Mesendoderm (in vitro differentiated cells): ENCODE results near the gene MRPL18.

ENCODE experiments used
- DNase-seq: peaks from one replicate; pipeline ENCODE4 v3.0.0; 2013
- H2AK5ac ChIP-seq: 2 replicates; pipeline ENCODE4 v1.6.1; 2013; ENCODE audit warnings: low read length, inconsistent platforms
- H2BK120ac ChIP-seq: 2 replicates; pipeline ENCODE4 v1.6.1; 2013; ENCODE audit warnings: low read depth, mild to moderate bottlenecking, low read length, moderate library complexity, mixed read lengths
- H2BK15ac ChIP-seq: replicated peaks from 2 replicates; pipeline ENCODE4 v1.6.1; 2013; ENCODE audit warnings: low read depth, mild to moderate bottlenecking, moderate library complexity
- H2BK5ac ChIP-seq: 2 replicates; pipeline ENCODE4 v1.6.1; 2013; ENCODE audit warnings: low read length, inconsistent platforms
- H3K18ac ChIP-seq: 2 replicates; pipeline ENCODE4 v1.6.1; 2013; ENCODE audit warnings: mild to moderate bottlenecking, low read length, mixed read lengths
- H3K23ac ChIP-seq: one replicate; pipeline ENCODE4 v1.6.1; 2013; ENCODE audit warnings: low read length
- H3K27ac ChIP-seq: 2 replicates; pipeline ENCODE4 v1.5.1; 2013; ENCODE audit warnings: low read depth, mild to moderate bottlenecking, inconsistent platforms, low read length, moderate library complexity
- H3K27me3 ChIP-seq: 2 replicates; pipeline ENCODE4 v1.6.1; 2013; ENCODE audit warnings: low read length, control low read depth, mild to moderate bottlenecking, inconsistent platforms; ENCODE audit not compliant: insufficient read depth, poor library complexity
- H3K36me3 ChIP-seq: 2 replicates; pipeline ENCODE4 v1.6.1; 2013; ENCODE audit warnings: low read length, inconsistent platforms; ENCODE audit not compliant: control insufficient read depth, insufficient read depth
- H3K4ac ChIP-seq: one replicate; pipeline ENCODE4 v1.6.1; 2013; ENCODE audit warnings: low read depth, mild to moderate bottlenecking, low read length, moderate library complexity
- H3K4me1 ChIP-seq: 2 replicates; pipeline ENCODE4 v1.6.1; 2013; ENCODE audit warnings: low read depth, low read length, inconsistent platforms; ENCODE audit not compliant: control insufficient read depth
- H3K4me2 ChIP-seq: 2 replicates; pipeline ENCODE4 v1.6.1; 2013; ENCODE audit warnings: low read length
- H3K4me3 ChIP-seq: 2 replicates; pipeline ENCODE4 v1.5.1; 2013; ENCODE audit warnings: mild to moderate bottlenecking, low read length
- H3K56ac ChIP-seq: one replicate; pipeline ENCODE4 v1.6.1; 2013; ENCODE audit warnings: low read length
- H3K79me1 ChIP-seq: 2 replicates; pipeline ENCODE4 v1.6.1; 2013; ENCODE audit warnings: low read length, inconsistent platforms
- H3K79me2 ChIP-seq: 2 replicates; pipeline ENCODE4 v1.6.1; 2013; ENCODE audit warnings: mild to moderate bottlenecking, low read length; ENCODE audit not compliant: control insufficient read depth, insufficient read depth
- H3K9ac ChIP-seq: 2 replicates; pipeline ENCODE4 v1.6.1; 2013; ENCODE audit warnings: low read length, inconsistent platforms
- H4K5ac ChIP-seq: one replicate; pipeline ENCODE4 v1.6.1; 2013; ENCODE audit warnings: low read length
- H4K8ac ChIP-seq: one replicate; pipeline ENCODE4 v1.6.1; 2013; ENCODE audit warnings: low read depth, mild to moderate bottlenecking, control low read depth, low read length, moderate library complexity
- WGBS: extraction: QIAGEN DNeasy Blood & Tissue Kit; methylation state at CpG from one replicate; pipeline ENCODE4 v1.1.7; 2013; ENCODE audit warnings: low lambda C conversion rate, missing lambda C conversion rate; ENCODE audit not compliant: insufficient coverage; ENCODE audit errors: extremely low coverage; 5-methylcytosine and 5-hydroxymethylcytosine counted together

MRPL18 gene

GRCh38 chr6:159762681-159763293, 27.5 kb upstream of the MRPL18 start:
- H3K56ac ChIP-seq = peak overlapping the region; percentile 99
- peak overlapping the region; percentile 20 for H3K23ac ChIP-seq
- DNase-seq = peak; percentile 17
- peak overlapping the region; percentile 82 for H3K4me3 ChIP-seq
- peak overlapping the region; percentile 96 for H3K4me2 ChIP-seq
- no peak overlapping the region for H2BK15ac ChIP-seq
- no peaks in the 10 kb centered on the region for H3K27me3 ChIP-seq
- H2BK5ac ChIP-seq = peak overlapping the region; percentile 94
- H3K18ac ChIP-seq = no peak overlapping the region
- no peak overlapping the region for H4K5ac ChIP-seq
- peak overlapping the region; percentile 91 for H2AK5ac ChIP-seq
- WGBS = no CpG with 5 or more reads among the region's 16 CpGs
- peaks cover 17% of the 10 kb centered on the region for H3K79me2 ChIP-seq
- no peak overlapping the region for H2BK120ac ChIP-seq
- peak overlapping the region; percentile 95 for H3K9ac ChIP-seq
- H3K36me3 ChIP-seq = peaks cover 13% of the 10 kb centered on the region
- peak overlapping the region; percentile 47 for H3K27ac ChIP-seq
- H3K4me1 ChIP-seq = peaks cover 9% of the 10 kb centered on the region
- H4K8ac ChIP-seq = no peak overlapping the region
- H3K4ac ChIP-seq = peak overlapping the region; percentile 41
- H3K79me1 ChIP-seq = peaks cover 18% of the 10 kb centered on the region

GRCh38 chr6:159766906-159767305, 23.4 kb upstream of the MRPL18 start:
- Histone ChIP-seq H3K23ac (no peak overlapping the region), H2BK120ac (no peak overlapping the region), H3K27me3 (no peaks in the 10 kb centered on the region), H4K5ac (no peak overlapping the region), H3K9ac (no peak overlapping the region), H3K79me2 (peaks cover 17% of the 10 kb centered on the region), H3K4me1 (peaks cover 4% of the 10 kb centered on the region), H4K8ac (no peak overlapping the region), H3K4me3 (no peak overlapping the region), H3K18ac (no peak overlapping the region), H3K79me1 (peaks cover 17% of the 10 kb centered on the region), H3K36me3 (peaks cover 24% of the 10 kb centered on the region), H3K4ac (no peak overlapping the region), H3K56ac (no peak overlapping the region), H2BK15ac (no peak overlapping the region), H2AK5ac (no peak overlapping the region), H3K4me2 (no peak overlapping the region), H2BK5ac (no peak overlapping the region), H3K27ac (no peak overlapping the region)
- DNase-seq = no peak

GRCh38 chr6:159769470-159769869, 20.8 kb upstream of the MRPL18 start:
- Histone ChIP-seq H2BK15ac (no peak overlapping the region), H3K4me1 (no peaks in the 10 kb centered on the region), H3K36me3 (peaks cover 21% of the 10 kb centered on the region), H3K56ac (no peak overlapping the region), H3K79me2 (peaks cover 4% of the 10 kb centered on the region), H2BK120ac (no peak overlapping the region), H3K4me3 (no peak overlapping the region), H3K27me3 (no peaks in the 10 kb centered on the region), H3K4me2 (no peak overlapping the region), H2BK5ac (no peak overlapping the region), H3K4ac (no peak overlapping the region), H3K18ac (no peak overlapping the region), H4K5ac (no peak overlapping the region), H4K8ac (no peak overlapping the region), H3K23ac (no peak overlapping the region), H3K79me1 (peaks cover 7% of the 10 kb centered on the region), H2AK5ac (no peak overlapping the region), H3K9ac (no peak overlapping the region), H3K27ac (no peak overlapping the region)
- no peak for DNase-seq

- Histone ChIP-seq H4K5ac (no peak overlapping the region), H3K18ac (no peak overlapping the region), H3K23ac (no peak overlapping the region), H3K4me2 (no peak overlapping the region), H3K79me1 (peaks cover 4% of the 10 kb centered on the region), H3K79me2 (no peaks in the 10 kb centered on the region), H3K9ac (no peak overlapping the region), H2BK5ac (no peak overlapping the region), H4K8ac (no peak overlapping the region), H3K56ac (no peak overlapping the region), H3K27ac (no peak overlapping the region), H3K27me3 (no peaks in the 10 kb centered on the region), H2BK15ac (no peak overlapping the region), H3K4me3 (no peak overlapping the region), H3K36me3 (peaks cover 23% of the 10 kb centered on the region), H2BK120ac (no peak overlapping the region), H2AK5ac (no peak overlapping the region), H3K4me1 (no peaks in the 10 kb centered on the region), H3K4ac (no peak overlapping the region)
- WGBS = no CpG with 5 or more reads among the region's 1 CpG
- no peak for DNase-seq
Measured at GRCh38 chr6:159772196-159772595, 18.1 kb upstream of the MRPL18 start.

GRCh38 chr6:159777240-159777904, 12.9 kb upstream of the MRPL18 start:
- no peak overlapping the region for H3K27ac ChIP-seq
- no peaks in the 10 kb centered on the region for H3K79me2 ChIP-seq
- no peaks in the 10 kb centered on the region for H3K4me1 ChIP-seq
- H3K18ac ChIP-seq = no peak overlapping the region
- no peak overlapping the region for H3K23ac ChIP-seq
- H3K4me2 ChIP-seq = no peak overlapping the region
- no peak overlapping the region for H2BK15ac ChIP-seq
- H3K4ac ChIP-seq = no peak overlapping the region
- no peak overlapping the region for H2BK5ac ChIP-seq
- H4K5ac ChIP-seq = no peak overlapping the region
- no peak overlapping the region for H3K4me3 ChIP-seq
- no peaks in the 10 kb centered on the region for H3K79me1 ChIP-seq
- H2AK5ac ChIP-seq = no peak overlapping the region
- no peak overlapping the region for H3K56ac ChIP-seq
- no peak overlapping the region for H3K9ac ChIP-seq
- H2BK120ac ChIP-seq = no peak overlapping the region
- no peak for DNase-seq
- no CpG with 5 or more reads among the region's 7 CpGs for WGBS
- no peaks in the 10 kb centered on the region for H3K27me3 ChIP-seq
- peaks cover 12% of the 10 kb centered on the region for H3K36me3 ChIP-seq
- H4K8ac ChIP-seq = no peak overlapping the region

GRCh38 chr6:159778131-159778530, 12.1 kb upstream of the MRPL18 start:
- no peak for DNase-seq
- no peak overlapping the region for H4K8ac ChIP-seq
- H3K27me3 ChIP-seq = no peaks in the 10 kb centered on the region
- no peak overlapping the region for H3K9ac ChIP-seq
- WGBS = no CpG with 5 or more reads among the region's 1 CpG
- no peak overlapping the region for H2AK5ac ChIP-seq
- no peak overlapping the region for H3K4me3 ChIP-seq
- no peak overlapping the region for H2BK120ac ChIP-seq
- H3K4me2 ChIP-seq = no peak overlapping the region
- no peak overlapping the region for H3K27ac ChIP-seq
- H4K5ac ChIP-seq = no peak overlapping the region
- H2BK5ac ChIP-seq = no peak overlapping the region
- H3K18ac ChIP-seq = no peak overlapping the region
- H3K4me1 ChIP-seq = no peaks in the 10 kb centered on the region
- no peak overlapping the region for H3K56ac ChIP-seq
- peaks cover 1% of the 10 kb centered on the region for H3K79me2 ChIP-seq
- H2BK15ac ChIP-seq = no peak overlapping the region
- peaks cover 5% of the 10 kb centered on the region for H3K79me1 ChIP-seq
- H3K4ac ChIP-seq = no peak overlapping the region
- peaks cover 16% of the 10 kb centered on the region for H3K36me3 ChIP-seq
- no peak overlapping the region for H3K23ac ChIP-seq
